HepG2 (cell line): ENCODE results near the gene ZNF414. TPM values are rescaled to one million over a fixed set of nuclear protein-coding genes. Genes with fewer than 3 reads are reported as not detected.
A peak's percentile ranks its signal among the peaks of the same experiment; 100 is the strongest.

ENCODE experiments used
- ARNT ChIP-seq: fragments of 450-650 bp; IDR thresholded peaks from 2 replicates; pipeline ENCODE4 v1.6.1; 2017
- BORCS8-MEF2B ChIP-seq: sonication (generic); formaldehyde crosslinking; IDR thresholded peaks from 2 replicates; pipeline ENCODE4 v1.8.0; 2022; ENCODE audit warnings: mild to moderate bottlenecking, missing genetic modification reagents
- CREM ChIP-seq, 2 experiments: sonication (generic) in 1 of 2; formaldehyde crosslinking in 1 of 2; IDR thresholded peaks; 2 replicates each; pipeline versions ENCODE4 v1.4.0 to v1.6.1; 2016 to 2020; ENCODE audit warnings: antibody characterized with exemption in 1 of 2, mild to moderate bottlenecking in 1 of 2, missing genetic modification reagents in 1 of 2
- DRAP1 ChIP-seq: IDR thresholded peaks from 2 replicates; pipeline ENCODE4 v1.6.1; 2016; ENCODE audit warnings: missing genetic modification reagents, missing compliant biosample characterization
- FOXO1 ChIP-seq: sonication (generic); formaldehyde crosslinking; IDR thresholded peaks from 2 replicates; pipeline ENCODE4 v1.4.0; 2020; ENCODE audit warnings: missing genetic modification reagents
- GMEB1 ChIP-seq: sonication (generic); formaldehyde crosslinking; IDR thresholded peaks from 2 replicates; pipeline ENCODE4 v1.5.1; 2020; ENCODE audit warnings: missing genetic modification reagents, mild to moderate bottlenecking, borderline replicate concordance
- KDM5B ChIP-seq: sonication (generic); formaldehyde crosslinking; IDR thresholded peaks from 2 replicates; pipeline ENCODE4 v1.4.0; 2020; ENCODE audit warnings: missing genetic modification reagents, mild to moderate bottlenecking, borderline replicate concordance
- PHF21A ChIP-seq: sonication (generic); formaldehyde crosslinking; IDR thresholded peaks from 2 replicates; pipeline ENCODE4 v1.5.0; 2020; ENCODE audit warnings: mild to moderate bottlenecking, missing genetic modification reagents
- SATB2 ChIP-seq: sonication (generic); formaldehyde crosslinking; IDR thresholded peaks from 2 replicates; pipeline ENCODE4 v1.5.0; 2020; ENCODE audit warnings: missing genetic modification reagents
- SMAD1 ChIP-seq: sonication (generic); formaldehyde crosslinking; IDR thresholded peaks from 2 replicates; pipeline ENCODE4 v1.4.0; 2020; ENCODE audit warnings: missing genetic modification reagents, low read depth, mild to moderate bottlenecking, borderline replicate concordance
- SP1 ChIP-seq, 2 experiments: fragments of 450-650 bp in 1 of 2; sonication (generic) in 1 of 2; formaldehyde crosslinking in 1 of 2; IDR thresholded peaks; 2 replicates each; pipeline versions ENCODE4 v1.4.0 to v1.6.1; 2016 to 2020; ENCODE audit warnings: missing genetic modification reagents in 1 of 2
- ZBTB25 ChIP-seq: IDR thresholded peaks from 2 replicates; pipeline ENCODE4 v1.6.1; 2018; ENCODE audit warnings: missing genetic modification reagents
- ZNF224 ChIP-seq: sonication (generic); formaldehyde crosslinking; IDR thresholded peaks from 2 replicates; pipeline ENCODE4 v1.5.0; 2020; ENCODE audit warnings: mild to moderate bottlenecking, missing genetic modification reagents
- ZNF747 ChIP-seq: sonication (generic); formaldehyde crosslinking; IDR thresholded peaks from 2 replicates; pipeline ENCODE4 v1.8.1; 2023; ENCODE audit warnings: missing genetic modification reagents, mild to moderate bottlenecking, borderline replicate concordance
- ZNF749 ChIP-seq: sonication (generic); formaldehyde crosslinking; IDR thresholded peaks from 2 replicates; pipeline ENCODE4 v1.8.0; 2022; ENCODE audit warnings: mild to moderate bottlenecking, missing genetic modification reagents, moderate library complexity, borderline replicate concordance
- ZNF879 ChIP-seq: sonication (generic); formaldehyde crosslinking; IDR thresholded peaks from 2 replicates; pipeline ENCODE4 v1.8.1; 2023; ENCODE audit warnings: missing genetic modification reagents
- polyA plus RNA-seq, 8 experiments: library from polyadenylated mRNA; depleted of rRNA in 3 of 8; stranded (reverse) in 7 of 8; unstranded in 1 of 8; fragments of >200 nt; fragmentation: Illumina TruSeq in 4 of 8; extraction: Trizol in 4 of 8; gene quantifications; 2 replicates each; pipeline versions ENCODE4 v1.2.1 to v1.2.3, GENCODE V29; 2011 to 2016; ENCODE audit warnings: low read depth in 4 of 8, missing spikeins in 1 of 8, mixed read lengths in 1 of 8; ENCODE audit not compliant: insufficient read depth in 1 of 8
- total RNA-seq, 5 experiments: library from RNA; depleted of rRNA; stranded (reverse); fragments of >200 nt; fragmentation: Illumina TruSeq; extraction: Trizol; gene quantifications; 2 replicates each; pipeline ENCODE4 v1.2.3, GENCODE V29; 2016; ENCODE audit warnings: low read depth in 1 of 5
- TF ChIP-seq, protein P1 (sequence below): sonication (generic); formaldehyde crosslinking; IDR thresholded peaks from 2 replicates; pipeline ENCODE4 v1.4.0; 2020; ENCODE audit warnings: low read depth, missing genetic modification reagents
- TF ChIP-seq, protein P2 (sequence below): sonication (generic); formaldehyde crosslinking; IDR thresholded peaks from 2 replicates; pipeline ENCODE4 v1.4.0; 2020; ENCODE audit warnings: mild to moderate bottlenecking, missing genetic modification reagents, borderline replicate concordance

The ZNF414 gene
- total and polyA plus RNA-seq, 2 of the 13 experiments (the other 11 are each of a cell fraction or from before 2014, with no cell fraction given), result 2.5 to 4.0 TPM

DNA sequence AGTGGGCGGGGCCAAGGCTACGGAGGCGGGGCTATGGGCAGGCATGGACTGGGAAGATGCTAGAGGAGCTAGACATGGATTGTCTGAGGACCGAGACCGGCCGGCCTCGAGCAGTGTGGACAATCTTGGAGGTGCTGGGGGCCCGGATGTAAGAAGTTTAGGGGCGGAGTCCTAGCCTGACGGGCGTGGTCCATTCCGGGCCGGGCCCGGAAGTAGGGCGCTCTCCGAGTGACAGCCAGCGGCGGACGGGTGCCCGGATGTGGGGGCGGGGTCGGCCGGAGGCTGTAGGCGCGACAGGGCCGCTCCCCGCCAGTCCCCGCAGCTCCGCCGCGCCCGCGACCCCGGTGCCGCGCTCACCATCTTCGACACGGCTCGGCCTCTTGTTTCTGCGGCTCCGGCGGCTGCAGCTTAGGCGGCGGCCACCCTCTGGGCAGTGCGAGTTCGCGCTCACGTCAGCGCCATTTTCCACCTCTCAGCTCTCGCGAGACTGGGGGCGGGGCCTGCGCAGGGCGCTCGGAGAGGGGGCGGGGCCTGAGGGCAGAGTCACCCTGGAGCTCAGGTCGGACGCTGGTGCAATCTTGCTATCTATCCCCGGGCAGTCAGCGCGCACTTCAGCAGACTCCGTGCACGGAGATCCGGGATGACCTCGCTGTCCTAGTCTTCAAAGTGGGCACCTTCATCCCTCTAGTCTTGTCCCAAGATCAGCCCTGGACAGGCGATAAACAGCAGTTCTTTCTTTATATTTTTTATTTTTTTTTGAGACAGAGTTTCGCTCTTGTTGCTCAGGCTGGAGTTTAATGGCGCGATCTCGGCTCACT lies at the start of gene ZNF414 (continued):
- TF ChIP-seq ZBTB25 (CRISPR knock-in tag) (peak; percentile 17; the same call in 1 of the 2 replicates), GMEB1 (peak; percentile 77; the same call in 1 of the 2 replicates), CREM (IDR thresholded peaks at IDR 0.05) (peak; percentile 44; the same call in 1 of the 2 replicates), CREM (CRISPR knock-in tag; IDR thresholded peaks at IDR 0.05) (no peak), ZNF879 (no peak), ZNF224 (CRISPR knock-in tag) (no peak), FOXO1 (CRISPR knock-in tag) (peak; percentile 32), PHF21A (CRISPR knock-in tag) (0 out of 2 replicates have a peak, but pooled peaks have one; percentile 34), SATB2 (CRISPR knock-in tag) (0 out of 2 replicates have a peak, but pooled peaks have one; percentile 15), ZNF747 (CRISPR knock-in tag) (peak; percentile 52; the same call in 1 of the 2 replicates), ZNF749 (CRISPR knock-in tag) (no peak), DRAP1 (peak; percentile 88), SMAD1 (CRISPR knock-in tag) (no peak), BORCS8-MEF2B (CRISPR knock-in tag) (peak; percentile 74; the same call in 1 of the 2 replicates), ARNT (no peak), SP1 (IDR thresholded peaks at IDR 0.05) (0 out of 2 replicates have a peak, but pooled peaks have one; percentile 39), SP1 (CRISPR knock-in tag; IDR thresholded peaks at IDR 0.05) (peak; percentile 70; the same call in 1 of the 2 replicates), KDM5B (CRISPR knock-in tag) (peak; percentile 62; the same call in 1 of the 2 replicates)
- TF ChIP-seq, protein P1, sequence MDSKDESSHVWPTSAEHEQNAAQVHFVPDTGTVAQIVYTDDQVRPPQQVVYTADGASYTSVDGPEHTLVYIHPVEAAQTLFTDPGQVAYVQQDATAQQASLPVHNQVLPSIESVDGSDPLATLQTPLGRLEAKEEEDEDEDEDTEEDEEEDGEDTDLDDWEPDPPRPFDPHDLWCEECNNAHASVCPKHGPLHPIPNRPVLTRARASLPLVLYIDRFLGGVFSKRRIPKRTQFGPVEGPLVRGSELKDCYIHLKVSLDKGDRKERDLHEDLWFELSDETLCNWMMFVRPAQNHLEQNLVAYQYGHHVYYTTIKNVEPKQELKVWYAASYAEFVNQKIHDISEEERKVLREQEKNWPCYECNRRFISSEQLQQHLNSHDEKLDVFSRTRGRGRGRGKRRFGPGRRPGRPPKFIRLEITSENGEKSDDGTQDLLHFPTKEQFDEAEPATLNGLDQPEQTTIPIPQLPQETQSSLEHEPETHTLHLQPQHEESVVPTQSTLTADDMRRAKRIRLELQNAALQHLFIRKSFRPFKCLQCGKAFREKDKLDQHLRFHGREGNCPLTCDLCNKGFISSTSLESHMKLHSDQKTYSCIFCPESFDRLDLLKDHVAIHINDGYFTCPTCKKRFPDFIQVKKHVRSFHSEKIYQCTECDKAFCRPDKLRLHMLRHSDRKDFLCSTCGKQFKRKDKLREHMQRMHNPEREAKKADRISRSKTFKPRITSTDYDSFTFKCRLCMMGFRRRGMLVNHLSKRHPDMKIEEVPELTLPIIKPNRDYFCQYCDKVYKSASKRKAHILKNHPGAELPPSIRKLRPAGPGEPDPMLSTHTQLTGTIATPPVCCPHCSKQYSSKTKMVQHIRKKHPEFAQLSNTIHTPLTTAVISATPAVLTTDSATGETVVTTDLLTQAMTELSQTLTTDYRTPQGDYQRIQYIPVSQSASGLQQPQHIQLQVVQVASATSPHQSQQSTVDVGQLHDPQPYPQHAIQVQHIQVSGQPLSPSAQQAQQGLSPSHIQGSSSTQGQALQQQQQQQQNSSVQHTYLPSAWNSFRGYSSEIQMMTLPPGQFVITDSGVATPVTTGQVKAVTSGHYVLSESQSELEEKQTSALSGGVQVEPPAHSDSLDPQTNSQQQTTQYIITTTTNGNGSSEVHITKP (CRISPR knock-in tag), result no peak
- TF ChIP-seq, protein P2, sequence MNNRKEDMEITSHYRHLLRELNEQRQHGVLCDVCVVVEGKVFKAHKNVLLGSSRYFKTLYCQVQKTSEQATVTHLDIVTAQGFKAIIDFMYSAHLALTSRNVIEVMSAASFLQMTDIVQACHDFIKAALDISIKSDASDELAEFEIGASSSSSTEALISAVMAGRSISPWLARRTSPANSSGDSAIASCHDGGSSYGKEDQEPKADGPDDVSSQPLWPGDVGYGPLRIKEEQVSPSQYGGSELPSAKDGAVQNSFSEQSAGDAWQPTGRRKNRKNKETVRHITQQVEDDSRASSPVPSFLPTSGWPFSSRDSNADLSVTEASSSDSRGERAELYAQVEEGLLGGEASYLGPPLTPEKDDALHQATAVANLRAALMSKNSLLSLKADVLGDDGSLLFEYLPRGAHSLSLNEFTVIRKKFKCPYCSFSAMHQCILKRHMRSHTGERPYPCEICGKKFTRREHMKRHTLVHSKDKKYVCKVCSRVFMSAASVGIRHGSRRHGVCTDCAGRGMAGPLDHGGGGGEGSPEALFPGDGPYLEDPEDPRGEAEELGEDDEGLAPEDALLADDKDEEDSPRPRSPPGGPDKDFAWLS (CRISPR knock-in tag), result no peak
